GM12874 (cell line): Measurements from ENCODE around the gene PGGHG.

Experiments
- TF ChIP-seq, protein P1 (sequence below): IDR thresholded peaks from 2 replicates; pipeline ENCODE4 v1.5.1; 2011; ENCODE audit warnings: low read depth, mild to moderate bottlenecking, control low read depth, low read length, moderate library complexity; ENCODE audit not compliant: insufficient read depth

PGGHG gene

DNA sequence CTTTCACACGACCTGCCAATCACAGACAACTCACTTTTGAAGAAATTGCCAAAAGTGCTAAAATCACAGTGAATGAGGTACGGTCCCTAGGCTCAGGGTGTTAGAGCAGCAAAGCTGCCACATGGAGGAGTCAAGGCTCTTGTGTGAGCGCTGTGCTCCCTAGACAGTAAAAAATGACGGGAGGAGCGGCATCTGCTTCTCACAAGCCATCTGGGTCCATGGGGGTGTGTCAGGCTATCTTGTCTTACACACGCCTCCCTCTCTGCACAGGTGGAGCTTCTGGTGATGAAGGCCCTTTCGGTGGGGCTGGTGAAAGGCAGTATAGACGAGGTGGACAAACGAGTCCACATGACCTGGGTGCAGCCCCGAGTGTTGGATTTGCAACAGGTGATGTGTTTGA is 37.4 kb upstream of the PGGHG start:
- TF ChIP-seq, protein P1, sequence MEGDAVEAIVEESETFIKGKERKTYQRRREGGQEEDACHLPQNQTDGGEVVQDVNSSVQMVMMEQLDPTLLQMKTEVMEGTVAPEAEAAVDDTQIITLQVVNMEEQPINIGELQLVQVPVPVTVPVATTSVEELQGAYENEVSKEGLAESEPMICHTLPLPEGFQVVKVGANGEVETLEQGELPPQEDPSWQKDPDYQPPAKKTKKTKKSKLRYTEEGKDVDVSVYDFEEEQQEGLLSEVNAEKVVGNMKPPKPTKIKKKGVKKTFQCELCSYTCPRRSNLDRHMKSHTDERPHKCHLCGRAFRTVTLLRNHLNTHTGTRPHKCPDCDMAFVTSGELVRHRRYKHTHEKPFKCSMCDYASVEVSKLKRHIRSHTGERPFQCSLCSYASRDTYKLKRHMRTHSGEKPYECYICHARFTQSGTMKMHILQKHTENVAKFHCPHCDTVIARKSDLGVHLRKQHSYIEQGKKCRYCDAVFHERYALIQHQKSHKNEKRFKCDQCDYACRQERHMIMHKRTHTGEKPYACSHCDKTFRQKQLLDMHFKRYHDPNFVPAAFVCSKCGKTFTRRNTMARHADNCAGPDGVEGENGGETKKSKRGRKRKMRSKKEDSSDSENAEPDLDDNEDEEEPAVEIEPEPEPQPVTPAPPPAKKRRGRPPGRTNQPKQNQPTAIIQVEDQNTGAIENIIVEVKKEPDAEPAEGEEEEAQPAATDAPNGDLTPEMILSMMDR: no peak

DNA sequence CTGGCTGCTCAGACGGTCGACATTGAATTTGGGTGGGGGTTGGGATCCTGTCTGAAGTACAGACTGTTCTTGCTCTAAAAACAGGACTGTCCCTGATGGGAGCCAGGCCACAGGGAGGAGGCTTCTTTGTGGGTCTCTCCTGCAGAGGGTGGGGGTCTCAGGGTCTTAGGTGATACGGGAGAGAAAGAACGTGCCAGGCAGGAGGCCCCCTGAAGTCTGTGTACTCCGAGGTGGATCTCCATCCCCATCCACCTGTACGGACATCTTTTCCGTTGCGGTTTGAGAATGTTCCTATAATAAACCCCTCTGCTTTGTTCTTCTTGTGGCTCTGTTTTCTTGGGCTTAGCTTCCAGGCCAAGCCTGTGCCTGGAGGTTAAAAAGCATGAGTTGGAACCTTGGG is 36.3 kb upstream of the PGGHG start:
- TF ChIP-seq, protein P1: no peak

DNA sequence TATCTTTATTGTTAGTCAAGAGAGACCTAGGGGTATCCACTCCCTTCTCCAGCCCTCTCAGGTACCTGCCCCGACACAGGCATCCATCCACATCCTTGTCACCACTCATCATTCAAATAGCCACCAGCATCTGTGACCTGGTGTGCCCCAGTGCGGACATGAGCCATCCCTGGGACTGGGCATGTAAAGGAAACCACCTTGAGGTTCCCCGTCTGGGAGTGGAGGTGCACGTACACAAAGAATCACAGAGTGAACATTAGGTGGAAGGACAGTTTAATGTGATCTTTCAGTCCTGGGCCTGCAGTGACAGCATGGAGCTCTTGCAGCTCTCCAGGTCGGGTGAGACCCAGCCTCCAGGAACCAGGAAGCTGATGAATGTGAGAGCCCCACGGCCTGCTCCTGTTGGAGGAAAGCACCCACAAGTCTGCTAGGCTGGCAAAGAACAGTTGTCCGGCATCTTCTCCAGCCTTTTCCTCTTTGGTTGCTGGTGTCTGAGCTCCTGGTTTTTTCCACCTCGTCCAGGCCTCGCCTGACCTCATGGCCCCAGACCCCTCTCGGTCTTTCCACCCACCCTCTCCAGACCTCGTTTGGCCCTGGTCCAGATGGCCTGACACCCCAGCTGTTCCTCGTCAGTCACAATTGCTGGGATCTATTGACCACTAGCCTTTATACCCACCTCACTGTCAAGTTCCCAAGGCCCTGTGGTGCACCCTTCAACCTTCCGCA is 35.6 kb upstream of the PGGHG start:
- TF ChIP-seq, protein P1: no peak

- TF ChIP-seq, protein P1: no peak
These were observed 35.0 kb upstream of the PGGHG start for GRCh38 chr11:253886-254270.

GRCh38 chr11:255176-255575 is 33.8 kb upstream of the PGGHG start:
- TF ChIP-seq, protein P1: no peak

DNA sequence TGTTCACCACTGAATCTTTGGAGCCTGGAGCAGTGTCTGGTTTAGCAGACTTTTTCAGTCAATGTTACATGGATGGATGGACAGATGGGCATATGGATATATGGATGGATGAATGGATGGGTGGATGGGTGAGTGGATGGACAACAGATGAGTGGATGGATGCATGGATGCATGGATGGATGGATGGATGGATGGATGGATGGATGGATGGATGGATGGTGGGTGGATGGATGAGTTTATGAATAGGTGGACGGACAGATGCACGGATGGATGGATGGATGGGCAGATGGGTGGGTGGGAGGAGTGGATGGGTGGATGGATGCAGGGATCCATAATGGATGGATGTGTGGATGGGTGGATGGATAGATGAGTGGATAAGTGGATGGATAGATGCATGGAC is 33.1 kb upstream of the PGGHG start:
- TF ChIP-seq, protein P1: no peak

DNA sequence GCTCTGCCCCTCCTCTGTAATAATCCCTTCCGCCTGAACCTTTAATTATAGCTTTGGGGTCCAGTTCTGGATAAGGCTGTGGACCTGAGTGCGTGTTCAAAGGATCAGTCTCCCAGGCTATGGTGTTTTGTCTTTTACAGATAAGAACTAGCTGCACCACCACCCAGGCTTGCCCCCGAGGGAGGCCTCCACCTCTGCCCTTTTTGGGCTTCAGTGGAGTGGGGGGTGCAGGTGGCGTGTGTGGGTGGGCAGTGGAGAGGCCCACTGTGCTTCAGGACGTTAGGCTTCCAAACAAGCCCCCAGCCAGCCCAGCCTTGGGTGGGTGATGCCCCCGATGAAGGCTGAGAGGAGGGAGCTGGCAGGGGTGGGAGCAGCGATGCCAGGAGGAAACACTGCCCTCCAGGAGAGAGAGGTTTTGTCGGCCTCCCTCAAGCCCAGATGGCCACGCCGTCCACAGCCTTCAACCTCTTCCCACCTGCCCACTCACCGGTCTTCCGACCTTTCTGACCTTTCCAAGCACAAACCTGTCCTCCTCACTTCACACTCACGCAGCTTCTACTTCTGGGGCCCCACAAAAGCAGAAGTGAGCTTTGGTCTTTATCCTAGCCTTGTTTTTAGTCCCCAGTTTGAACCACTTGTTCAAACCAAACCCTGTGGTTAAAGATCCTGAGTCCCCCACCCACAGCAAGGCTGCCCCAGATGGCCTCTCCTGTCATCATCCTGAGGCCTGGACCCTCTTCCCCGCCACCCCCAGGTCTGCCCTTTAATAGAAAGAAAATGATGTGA is 31.8 kb upstream of the PGGHG start:
- TF ChIP-seq, protein P1: no peak
